Measurements from ENCODE around the gene ACTL10. TPM values are rescaled to one million over a fixed set of nuclear protein-coding genes. Genes with fewer than 3 reads are reported as not detected.

ACTL10 gene
- total RNA-seq, 1 experiment from 2014 or later: 1.3 TPM

GRCh38 chr20:33679758-33680485 is 13.2 kb downstream of the ACTL10 start:
- no peak for TF ChIP-seq EMX1 (CRISPR knock-in tag; IDR thresholded peaks at IDR 0.05)
- TF ChIP-seq ZNF317 (CRISPR knock-in tag; IDR thresholded peaks at IDR 0.05; ENCODE audit: borderline replicate concordance, low read depth): no peak
- TF ChIP-seq E2F4 (CRISPR knock-in tag; IDR thresholded peaks at IDR 0.05; ENCODE audit: borderline replicate concordance, low read depth): no peak
- peaks cover 27% of the 10 kb centered on the region for H3K36me3 Mint-ChIP-seq
- H3K27me3 Mint-ChIP-seq (ENCODE audit: low read depth): no peaks in the 10 kb centered on the region
- H3K4me3 Mint-ChIP-seq: no peak overlapping the region
- ATAC-seq (no peak), DNase-seq (ENCODE audit: low spot score) (no peak)
- ChIA-PET CTCF (interaction anchor here (0.6 to 4.8 kb wide), 3 partner anchors 12 to 1116 kb away, joined by 4 to 24 read pairs (median 4); partner anchors contain the start of gene ACTL10), POLR2A (interaction anchor here (1.2 kb wide), 1 partner anchor 13 kb away, joined by 3 read pairs; the partner anchor contains the start of gene ACTL10)
- no peaks in the 10 kb centered on the region for H3K9me3 Mint-ChIP-seq
- peaks cover 25% of the 10 kb centered on the region for H3K4me1 Mint-ChIP-seq
- H3K27ac Mint-ChIP-seq: 0 out of 2 replicates have a peak overlapping the region, but pooled peaks have one; percentile 19

- ATAC-seq (no peak), DNase-seq (ENCODE audit: low spot score) (no peak)
- CTCF ChIA-PET: interaction anchor here (0.6 to 4.8 kb wide), 3 partner anchors 13 to 567 kb away, joined by 3 to 24 read pairs (median 4); partner anchors contain the start of gene ACTL10
- Mint-ChIP-seq H3K9me3 (no peaks in the 10 kb centered on the region), H3K4me1 (peaks cover 23% of the 10 kb centered on the region), H3K27me3 (ENCODE audit: low read depth) (no peaks in the 10 kb centered on the region), H3K36me3 (peaks cover 27% of the 10 kb centered on the region), H3K4me3 (no peak overlapping the region), H3K27ac (no peak overlapping the region)
- POLR2A ChIA-PET: no interaction called here
- TF ChIP-seq NFATC4 (CRISPR knock-in tag; IDR thresholded peaks at IDR 0.05) (no peak), PRRX2 (CRISPR knock-in tag; IDR thresholded peaks at IDR 0.05) (no peak), ETV6 (CRISPR knock-in tag; IDR thresholded peaks at IDR 0.05) (no peak), ATF3 (CRISPR knock-in tag; conservative IDR thresholded peaks at IDR 0.05) (no peak), CREM (CRISPR knock-in tag; IDR thresholded peaks at IDR 0.05) (no peak), ZSCAN18 (CRISPR knock-in tag; IDR thresholded peaks at IDR 0.05) (no peak), ZNF281 (CRISPR knock-in tag; IDR thresholded peaks at IDR 0.05) (no peak), TEAD4 (CRISPR knock-in tag; IDR thresholded peaks at IDR 0.05) (no peak), RORB (CRISPR knock-in tag; IDR thresholded peaks at IDR 0.05) (no peak)
Measured at GRCh38 chr20:33680686-33681085, 13.9 kb downstream of the ACTL10 start.

GRCh38 chr20:33681288-33681687 is 14.5 kb downstream of the ACTL10 start:
- Mint-ChIP-seq H3K36me3 (peaks cover 27% of the 10 kb centered on the region), H3K9me3 (no peaks in the 10 kb centered on the region), H3K27me3 (ENCODE audit: low read depth) (no peaks in the 10 kb centered on the region), H3K27ac (no peak overlapping the region), H3K4me3 (no peak overlapping the region), H3K4me1 (peaks cover 17% of the 10 kb centered on the region)
- ChIA-PET POLR2A (interaction anchor here (1.3 kb wide), 1 partner anchor 39 kb away, joined by 3 read pairs; the partner anchor contains the start of gene PXMP4), CTCF (interaction anchor here (0.6 to 4.8 kb wide), 4 partner anchors 13 to 566 kb away, joined by 3 to 24 read pairs (median 4); partner anchors contain the start of gene ACTL10)
- DNase-seq (ENCODE audit: low spot score) (no peak), ATAC-seq (no peak)
- TF ChIP-seq ZSCAN18 (CRISPR knock-in tag; IDR thresholded peaks at IDR 0.05) (no peak), AFF4 (CRISPR knock-in tag; IDR thresholded peaks at IDR 0.05; ENCODE audit: borderline replicate concordance) (no peak), TP53 (CRISPR knock-in tag; IDR thresholded peaks at IDR 0.05) (no peak), SMAD3 (CRISPR knock-in tag; IDR thresholded peaks at IDR 0.05; ENCODE audit: borderline replicate concordance) (no peak), ZBTB43 (CRISPR knock-in tag; IDR thresholded peaks at IDR 0.05) (no peak), NR3C1 (CRISPR knock-in tag; conservative IDR thresholded peaks at IDR 0.05; ENCODE audit: low read depth) (no peak), RELA (CRISPR knock-in tag; IDR thresholded peaks at IDR 0.05; ENCODE audit: borderline replicate concordance) (no peak)

Measured in WTC11 (cell line).